A673 (cell line): ENCODE measurements around the gene TMEM108.

Experiments used
- CTCF ChIP-seq: fragments of 300-800, 200-600 bp; sonication (generic); conservative IDR thresholded peaks from 2 replicates; pipeline ENCODE4 v1.5.1; 2017; ENCODE audit warnings: low read depth, mild to moderate bottlenecking, antibody characterized with exemption, low read length, moderate library complexity, mixed read lengths
- EZH2 ChIP-seq: fragments of 200-600 bp; sonication (generic); IDR thresholded peaks from 2 replicates; pipeline ENCODE4 v1.6.1; 2017; ENCODE audit warnings: borderline replicate concordance, low read depth, mild to moderate bottlenecking, mixed read lengths, antibody characterized with exemption, low read length; ENCODE audit not compliant: poor library complexity, severe bottlenecking

GRCh38 chr3:133187870-133188379 lies 149.7 kb downstream of the TMEM108 start:
- TF ChIP-seq CTCF (no peak), EZH2 (no peak)
